NCI-H1930 (cell line): Measurements from ENCODE around the gene CASP9.
"Not testable (repeated sequence)": the region's sequence is repeated elsewhere in the genome, so short reads cannot be mapped to it uniquely, and the experiment has no call there.

Experiments
- DNase-seq, 2 experiments: peaks; one replicate each; lab custom pipeline; 2025; lab: John Stamatoyannopoulos, UW

The CASP9 gene

GRCh38 chr1:15500184-15501178 lies 23.5 kb downstream of the CASP9 start:
- DNase-seq = no peak

GRCh38 chr1:15493869-15494390 lies 30.1 kb downstream of the CASP9 start:
- no peak for DNase-seq

- no peak for DNase-seq
Observed at GRCh38 chr1:15492596-15492995, 31.4 kb downstream of the CASP9 start.

GRCh38 chr1:15491010-15491409 lies 33.0 kb downstream of the CASP9 start:
- DNase-seq = not testable (repeated sequence)

GRCh38 chr1:15489052-15489736 lies 34.8 kb downstream of the CASP9 start:
- no peak for DNase-seq

- DNase-seq = no peak
Observed at GRCh38 chr1:15488371-15488770, 35.6 kb downstream of the CASP9 start.

- not testable (repeated sequence) for DNase-seq
Observed at GRCh38 chr1:15486844-15487610, 37.0 kb downstream of the CASP9 start.

GRCh38 chr1:15485636-15486035 lies 38.4 kb downstream of the CASP9 start:
- DNase-seq = no peak

GRCh38 chr1:15484443-15484842 lies 39.6 kb downstream of the CASP9 start:
- DNase-seq = not testable (repeated sequence)

GRCh38 chr1:15483971-15484370 lies 40.0 kb downstream of the CASP9 start:
- no peak for DNase-seq

GRCh38 chr1:15482983-15483543 lies 41.0 kb downstream of the CASP9 start:
- not testable (repeated sequence) for DNase-seq

- not testable (repeated sequence) for DNase-seq
Observed at GRCh38 chr1:15482455-15482854, 41.6 kb downstream of the CASP9 start.

- DNase-seq = no peak
Observed at GRCh38 chr1:15479654-15480347, 44.2 kb downstream of the CASP9 start.

- no peak for DNase-seq
Observed at GRCh38 chr1:15477646-15478212, 46.3 kb downstream of the CASP9 start.

- DNase-seq = no peak
Observed at GRCh38 chr1:15476927-15477326, 47.1 kb downstream of the CASP9 start.

- DNase-seq = no peak
Observed at GRCh38 chr1:15475752-15476314, 48.2 kb downstream of the CASP9 start, which contains the start of gene CELA2B. Gene CELA2B, plus strand, starts transcription at chr1:15476104. Its CDS starts 22 bp downstream, at chr1:15476126.

GRCh38 chr1:15472587-15472986 lies 51.4 kb downstream of the CASP9 start:
- no peak for DNase-seq

GRCh38 chr1:15471723-15472122 lies 52.3 kb downstream of the CASP9 start:
- DNase-seq = not testable (repeated sequence)

- DNase-seq = not testable (repeated sequence)
Observed at GRCh38 chr1:15471067-15471466, 52.9 kb downstream of the CASP9 start.

- DNase-seq = not testable (repeated sequence)
Observed at GRCh38 chr1:15469821-15470448, 54.1 kb downstream of the CASP9 start.
